MCF 10A (cell line): ENCODE data around the gene LRRC75B. TPM values are rescaled to one million over a fixed set of nuclear protein-coding genes. Genes with fewer than 3 reads are reported as not detected.
A peak's percentile ranks its signal among the peaks of the same experiment; 100 is the strongest.

Source experiments
- BruUV-seq: library from RNA; stranded (reverse); fragments of 400-500 nt; replicated peaks from 2 replicates; lab custom pipeline; 2021; lab: Mats Ljungman, UMichigan
- CTCF ChIA-PET: fragments of 300-600 bp; sonication (Branson Sonifier 250); formaldehyde crosslinking; extraction: SDS; loops from one replicate; lab custom pipeline; 2021; ENCODE audit warnings: antibody characterized with exemption, inconsistent platforms; lab: Yijun Ruan, JAX
- POLR2A ChIA-PET: fragments of 300-600, 350-650 bp; sonication (Branson Sonifier 250); formaldehyde crosslinking; extraction: SDS; loops from one replicate; lab custom pipeline; 2020; ENCODE audit warnings: antibody characterized with exemption, inconsistent platforms; lab: Yijun Ruan, JAX
- DNase-seq: peaks from one replicate; pipeline ENCODE4 v3.0.0-alpha.2; 2018; ENCODE audit not compliant: unreplicated experiment
- H3K27ac Mint-ChIP-seq: one replicate; pipeline ENCODE4 v1.8.0; 2022; ENCODE audit warnings: mild to moderate bottlenecking, low read depth, mixed read lengths; ENCODE audit not compliant: unreplicated experiment
- H3K27me3 Mint-ChIP-seq: one replicate; pipeline ENCODE4 v1.8.0; 2022; ENCODE audit warnings: mixed read lengths; ENCODE audit not compliant: insufficient read depth, unreplicated experiment
- H3K36me3 Mint-ChIP-seq: one replicate; pipeline ENCODE4 v1.8.0; 2022; ENCODE audit warnings: mild to moderate bottlenecking, moderate library complexity, mixed read lengths; ENCODE audit not compliant: insufficient read depth, unreplicated experiment
- H3K4me1 Mint-ChIP-seq: one replicate; pipeline ENCODE4 v1.8.0; 2022; ENCODE audit warnings: mixed read lengths; ENCODE audit not compliant: insufficient read depth, unreplicated experiment
- H3K4me3 Mint-ChIP-seq: one replicate; pipeline ENCODE4 v1.8.0; 2022; ENCODE audit warnings: mild to moderate bottlenecking, moderate library complexity, mixed read lengths; ENCODE audit not compliant: unreplicated experiment
- H3K9me3 Mint-ChIP-seq: one replicate; pipeline ENCODE4 v1.8.0; 2022; ENCODE audit warnings: mixed read lengths; ENCODE audit not compliant: unreplicated experiment
- intact Hi-C: fragments of 100-400 bp; cut with micrococcal nuclease; formaldehyde crosslinking; loops from 2 replicates; pipeline ENCODE4 v1.14.1; 2022
- total RNA-seq: library from RNA; stranded (reverse); gene quantifications from 2 replicates; pipeline ENCODE4 v1.2.3, GENCODE V29; 2022
- TF ChIP-seq, protein P1 (sequence below): fragments of 200-600 bp; IDR thresholded peaks from one replicate; pipeline ENCODE4 v1.8.0; 2022; ENCODE audit warnings: antibody characterized with exemption, mild to moderate bottlenecking; ENCODE audit not compliant: unreplicated experiment

Gene LRRC75B
- total RNA-seq, 1 experiment from 2014 or later: 2.6 TPM

DNA sequence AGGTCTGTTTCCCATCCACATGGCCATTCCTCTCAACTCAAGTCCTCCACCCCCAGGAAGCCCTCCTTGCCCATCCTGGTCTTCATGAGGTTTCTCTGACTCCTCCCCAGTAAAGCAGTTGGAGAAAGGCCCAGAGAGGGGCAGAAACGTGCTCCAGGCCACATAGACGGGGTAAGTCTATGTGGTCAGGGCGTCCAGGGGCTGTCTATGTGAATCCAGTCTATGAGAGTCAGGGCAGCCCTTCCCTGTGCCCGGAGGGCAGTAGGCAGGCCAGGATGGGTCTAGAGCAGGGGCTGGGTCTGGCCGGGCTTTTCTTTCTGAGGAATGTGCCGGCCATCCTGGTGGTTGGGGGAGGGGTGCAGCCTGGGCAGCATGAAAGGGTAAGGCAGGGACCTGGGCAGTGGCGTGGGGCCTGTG, 49.7 kb downstream of the LRRC75B start:
- H3K4me1 Mint-ChIP-seq: no peaks in the 10 kb centered on the region
- no peak overlapping the region for H3K27ac Mint-ChIP-seq
- intact Hi-C loops: no loop called here
- TF ChIP-seq, protein P1, sequence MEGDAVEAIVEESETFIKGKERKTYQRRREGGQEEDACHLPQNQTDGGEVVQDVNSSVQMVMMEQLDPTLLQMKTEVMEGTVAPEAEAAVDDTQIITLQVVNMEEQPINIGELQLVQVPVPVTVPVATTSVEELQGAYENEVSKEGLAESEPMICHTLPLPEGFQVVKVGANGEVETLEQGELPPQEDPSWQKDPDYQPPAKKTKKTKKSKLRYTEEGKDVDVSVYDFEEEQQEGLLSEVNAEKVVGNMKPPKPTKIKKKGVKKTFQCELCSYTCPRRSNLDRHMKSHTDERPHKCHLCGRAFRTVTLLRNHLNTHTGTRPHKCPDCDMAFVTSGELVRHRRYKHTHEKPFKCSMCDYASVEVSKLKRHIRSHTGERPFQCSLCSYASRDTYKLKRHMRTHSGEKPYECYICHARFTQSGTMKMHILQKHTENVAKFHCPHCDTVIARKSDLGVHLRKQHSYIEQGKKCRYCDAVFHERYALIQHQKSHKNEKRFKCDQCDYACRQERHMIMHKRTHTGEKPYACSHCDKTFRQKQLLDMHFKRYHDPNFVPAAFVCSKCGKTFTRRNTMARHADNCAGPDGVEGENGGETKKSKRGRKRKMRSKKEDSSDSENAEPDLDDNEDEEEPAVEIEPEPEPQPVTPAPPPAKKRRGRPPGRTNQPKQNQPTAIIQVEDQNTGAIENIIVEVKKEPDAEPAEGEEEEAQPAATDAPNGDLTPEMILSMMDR: no peak
- H3K9me3 Mint-ChIP-seq: no peaks in the 10 kb centered on the region
- H3K27me3 Mint-ChIP-seq: no peaks in the 10 kb centered on the region
- ChIA-PET POLR2A (no interaction called here), CTCF (no interaction called here)
- BruUV-seq: no TSS peak
- no peak for DNase-seq
- no peak overlapping the region for H3K4me3 Mint-ChIP-seq
- peaks cover 62% of the 10 kb centered on the region for H3K36me3 Mint-ChIP-seq

DNA sequence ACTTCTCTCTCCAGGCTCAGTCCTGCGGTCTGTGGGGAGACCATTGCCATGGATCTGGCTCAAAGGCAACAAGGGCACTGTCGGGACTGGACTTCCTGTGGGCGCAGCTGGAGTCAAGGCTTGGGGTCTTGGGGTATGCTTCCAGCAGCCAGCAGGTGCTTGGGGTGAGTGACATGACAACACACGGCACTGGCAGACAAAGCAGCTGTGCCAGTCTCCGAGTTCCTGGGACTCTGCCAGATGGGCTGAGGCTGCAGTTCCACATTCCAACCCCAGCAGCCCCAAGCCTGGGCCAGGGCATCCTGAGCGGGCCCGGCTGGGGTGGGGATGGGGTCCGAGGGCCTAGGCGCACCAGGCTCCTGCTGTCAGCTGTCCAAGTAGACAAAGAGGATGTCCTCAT, 50.2 kb downstream of the LRRC75B start:
- ChIA-PET POLR2A (interaction anchor here (1.6 kb wide), 1 partner anchor 11 kb away, joined by 6 read pairs; no protein-coding TSS in a partner anchor), CTCF (no interaction called here)
- no peak for DNase-seq
- H3K36me3 Mint-ChIP-seq: peaks cover 56% of the 10 kb centered on the region
- no peak overlapping the region for H3K27ac Mint-ChIP-seq
- no peaks in the 10 kb centered on the region for H3K4me1 Mint-ChIP-seq
- intact Hi-C loops: no loop called here
- no peaks in the 10 kb centered on the region for H3K9me3 Mint-ChIP-seq
- TF ChIP-seq, protein P1: no peak
- H3K4me3 Mint-ChIP-seq: no peak overlapping the region
- no peaks in the 10 kb centered on the region for H3K27me3 Mint-ChIP-seq
- no TSS peak for BruUV-seq

DNA sequence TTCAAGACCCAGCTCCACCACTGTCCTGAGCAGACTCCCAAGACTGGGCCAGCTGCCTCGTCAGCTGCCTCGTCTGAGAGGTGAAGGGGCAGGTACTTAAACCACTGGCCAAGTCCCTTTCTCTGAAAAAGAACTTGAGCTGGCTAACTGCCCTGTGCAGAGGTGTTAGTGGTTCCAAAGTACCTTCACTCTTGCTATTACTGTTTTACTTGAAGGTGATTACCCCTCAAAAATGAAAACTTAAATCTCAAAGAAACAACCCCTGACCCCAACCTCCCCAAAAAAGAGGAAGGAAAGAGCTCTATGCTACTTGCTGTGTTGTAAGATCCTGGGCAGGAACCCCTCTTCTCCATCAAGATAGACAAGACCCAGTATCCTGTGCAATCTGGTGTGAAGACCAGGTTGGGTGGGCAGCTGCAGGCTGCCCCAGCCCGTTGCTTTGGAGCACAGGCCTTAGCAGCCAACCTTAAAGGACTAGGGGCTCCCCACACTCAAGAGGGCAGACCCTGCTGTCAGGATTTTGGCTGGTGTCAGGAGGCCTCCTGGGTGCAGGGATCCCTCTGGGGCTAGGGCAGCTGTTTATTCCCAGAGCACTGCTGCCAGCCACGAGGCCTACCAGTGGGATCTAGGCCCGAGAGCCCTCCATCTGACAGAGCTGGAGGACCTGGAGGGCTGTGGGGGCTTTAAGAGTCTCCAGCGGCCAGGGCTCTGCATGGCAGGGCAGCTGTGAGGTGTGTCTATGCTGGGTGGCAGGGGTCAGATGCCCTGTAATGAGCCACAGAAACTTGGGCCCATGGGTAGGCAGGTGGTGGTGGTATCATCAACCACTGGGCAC, 51.0 kb downstream of the LRRC75B start:
- POLR2A ChIA-PET: interaction anchor here (0.5 to 1.6 kb wide), 2 partner anchors 12 to 116 kb away, joined by 3 to 6 read pairs; no protein-coding TSS in a partner anchor

GRCh38 chr22:24540470-24540869, 52.4 kb downstream of the LRRC75B start:
- no peaks in the 10 kb centered on the region for H3K4me1 Mint-ChIP-seq
- BruUV-seq: TSS peak; percentile 43
- TF ChIP-seq, protein P1: no peak
- no peaks in the 10 kb centered on the region for H3K9me3 Mint-ChIP-seq
- intact Hi-C loops: no loop called here
- no peak overlapping the region for H3K27ac Mint-ChIP-seq
- POLR2A ChIA-PET: interaction anchor here (0.8 kb wide), 1 partner anchor 13 kb away, joined by 3 read pairs; no protein-coding TSS in a partner anchor
- CTCF ChIA-PET: interaction anchor here (1.9 kb wide), 1 partner anchor 14 kb away, joined by 6 read pairs; no protein-coding TSS in a partner anchor
- H3K4me3 Mint-ChIP-seq: no peak overlapping the region
- no peak for DNase-seq
- H3K27me3 Mint-ChIP-seq: no peaks in the 10 kb centered on the region
- H3K36me3 Mint-ChIP-seq: peaks cover 40% of the 10 kb centered on the region

More for the DNA sequence above, 51.0 kb downstream of the LRRC75B start:
- Mint-ChIP-seq H3K9me3 (no peaks in the 10 kb centered on the region), H3K4me3 (no peak overlapping the region), H3K27me3 (no peaks in the 10 kb centered on the region), H3K36me3 (peaks cover 50% of the 10 kb centered on the region), H3K4me1 (no peaks in the 10 kb centered on the region), H3K27ac (no peak overlapping the region)
- TF ChIP-seq, protein P1: no peak
- no TSS peak for BruUV-seq
- CTCF ChIA-PET: interaction anchor here (0.6 kb wide), 1 partner anchor 98 kb away, joined by 4 read pairs; no protein-coding TSS in a partner anchor
- DNase-seq: no peak
- intact Hi-C loops: no loop called here
